ENCODE results near the gene OXSM.

DNA sequence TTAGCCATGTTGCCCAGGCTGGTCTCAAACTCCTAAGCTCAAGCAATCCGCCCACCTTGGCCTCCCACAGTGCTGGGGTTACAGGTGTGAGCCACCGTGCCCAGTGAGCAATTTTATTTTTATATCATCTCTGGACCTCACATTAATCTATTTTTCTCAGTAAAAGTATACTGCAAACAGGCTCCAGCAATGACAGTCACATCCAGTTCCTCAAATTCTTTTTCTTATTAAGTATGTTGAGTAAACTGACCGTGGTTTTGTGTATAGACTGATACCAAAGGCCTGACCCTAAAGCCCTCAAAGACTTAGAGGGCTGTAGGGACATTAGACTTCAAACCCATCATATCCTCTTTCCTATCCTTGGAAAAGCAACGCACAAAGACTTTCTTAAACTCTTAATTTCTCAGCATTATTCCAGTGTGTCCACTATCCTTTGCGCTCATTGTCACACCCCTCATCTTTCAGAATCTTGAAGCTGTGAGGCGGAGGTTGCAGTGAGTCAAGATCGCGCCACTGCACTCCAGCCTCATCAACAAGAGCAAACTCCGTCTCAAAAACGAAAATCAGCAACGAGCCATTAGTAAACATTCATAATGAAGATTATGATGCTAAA, 8.6 kb upstream of the OXSM start:
- TF ChIP-seq, protein P1, sequence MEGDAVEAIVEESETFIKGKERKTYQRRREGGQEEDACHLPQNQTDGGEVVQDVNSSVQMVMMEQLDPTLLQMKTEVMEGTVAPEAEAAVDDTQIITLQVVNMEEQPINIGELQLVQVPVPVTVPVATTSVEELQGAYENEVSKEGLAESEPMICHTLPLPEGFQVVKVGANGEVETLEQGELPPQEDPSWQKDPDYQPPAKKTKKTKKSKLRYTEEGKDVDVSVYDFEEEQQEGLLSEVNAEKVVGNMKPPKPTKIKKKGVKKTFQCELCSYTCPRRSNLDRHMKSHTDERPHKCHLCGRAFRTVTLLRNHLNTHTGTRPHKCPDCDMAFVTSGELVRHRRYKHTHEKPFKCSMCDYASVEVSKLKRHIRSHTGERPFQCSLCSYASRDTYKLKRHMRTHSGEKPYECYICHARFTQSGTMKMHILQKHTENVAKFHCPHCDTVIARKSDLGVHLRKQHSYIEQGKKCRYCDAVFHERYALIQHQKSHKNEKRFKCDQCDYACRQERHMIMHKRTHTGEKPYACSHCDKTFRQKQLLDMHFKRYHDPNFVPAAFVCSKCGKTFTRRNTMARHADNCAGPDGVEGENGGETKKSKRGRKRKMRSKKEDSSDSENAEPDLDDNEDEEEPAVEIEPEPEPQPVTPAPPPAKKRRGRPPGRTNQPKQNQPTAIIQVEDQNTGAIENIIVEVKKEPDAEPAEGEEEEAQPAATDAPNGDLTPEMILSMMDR (IDR thresholded peaks at IDR 0.05), result no peak
- TF ChIP-seq POLR2A (IDR thresholded peaks at IDR 0.05) (no peak), POLR2AphosphoS5 (IDR thresholded peaks at IDR 0.05; ENCODE audit: insufficient read depth in 1 of 2, low read depth in 1 of 2) (no peak)

Measured in vagina (tissue), 2 donors.